Measurements from ENCODE around the gene SGMS2.

SGMS2 gene

GRCh38 chr4:107951551-107951950 lies 126.8 kb downstream of the SGMS2 start:
- no peak for TF ChIP-seq CTCF (IDR thresholded peaks at IDR 0.05; ENCODE audit: insufficient read depth, low read depth, low read length, missing control alignments)
- no peak for DNase-seq (ENCODE audit: low read depth)
- H3K4me3 ChIP-seq (ENCODE audit: low read depth, low read length): no peak overlapping the region

GRCh38 chr4:107956011-107956410 lies 131.3 kb downstream of the SGMS2 start:
- no peak for TF ChIP-seq CTCF (IDR thresholded peaks at IDR 0.05; ENCODE audit: insufficient read depth, low read depth, low read length, missing control alignments)

More at GRCh38 chr4:107956011-107956410, 131.3 kb downstream of the SGMS2 start:
- no peak overlapping the region for H3K4me3 ChIP-seq (ENCODE audit: low read depth, low read length)
- no peak for DNase-seq (ENCODE audit: low read depth)

Measured in GM12865 (cell line).